Measurements from ENCODE around the gene DEPDC1B.

DEPDC1B gene

DNA sequence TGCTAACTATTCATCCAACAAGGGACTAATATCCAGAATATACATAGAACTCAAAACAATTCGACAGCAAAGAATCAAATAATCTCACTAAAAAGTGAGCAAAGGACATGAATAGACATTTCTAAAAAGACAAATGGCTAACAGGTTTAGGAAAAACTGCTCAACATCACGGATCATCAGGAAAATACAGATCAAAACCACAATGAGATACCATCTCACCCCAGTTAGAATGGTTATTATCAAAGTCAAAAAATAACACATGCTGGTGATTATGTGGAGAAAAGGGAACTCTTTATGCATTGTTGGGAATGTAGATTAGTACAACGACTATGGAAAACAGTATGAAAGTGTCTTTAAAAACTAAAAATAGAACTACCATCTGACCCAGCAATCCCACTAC is 150.1 kb downstream of the DEPDC1B start:
- Histone ChIP-seq H3K27ac (ENCODE audit: extremely low read depth, low read depth, low read length) (no peak overlapping the region), H3K4me1 (ENCODE audit: control insufficient read depth, insufficient read depth, low read length) (no peaks in the 10 kb centered on the region), H3K9me3 (ENCODE audit: control insufficient read depth, insufficient read depth, low read depth, low read length) (no peaks in the 10 kb centered on the region), H3K36me3 (ENCODE audit: control insufficient read depth in 2 of 2, insufficient read depth in 1 of 2, low read length in 2 of 2) (no peaks in the 10 kb centered on the region), H3K4me3 (ENCODE audit: low read depth, low read length) (no peak overlapping the region)
- POLR2A ChIA-PET, result no interaction called here
- TF ChIP-seq MYNN (tag by site-specific recombination; IDR thresholded peaks at IDR 0.05; ENCODE audit: borderline replicate concordance), result no peak
- no peak for TF ChIP-seq ZNF658 (tag by site-specific recombination; IDR thresholded peaks at IDR 0.05)
- TF ChIP-seq ZXDB (tag by site-specific recombination; IDR thresholded peaks at IDR 0.05), result no peak
- CTCF ChIA-PET, result no interaction called here
